BLaER1 (cell line): Measurements from ENCODE around the gene IPO5.

Source experiments
- H3K27ac ChIP-seq: shearing (Covaris generic); formaldehyde crosslinking; 2 replicates; pipeline ENCODE4 v1.8.1; 2022
- H3K27me3 ChIP-seq: shearing (Covaris generic); formaldehyde crosslinking; 2 replicates; pipeline ENCODE4 v1.8.1; 2022
- H3K36me3 ChIP-seq: shearing (Covaris generic); formaldehyde crosslinking; 2 replicates; pipeline ENCODE4 v1.8.1; 2022
- H3K4me1 ChIP-seq: shearing (Covaris generic); formaldehyde crosslinking; 2 replicates; pipeline ENCODE4 v1.8.1; 2022
- H3K4me2 ChIP-seq: shearing (Covaris generic); formaldehyde crosslinking; 2 replicates; pipeline ENCODE4 v1.8.1; 2022
- H3K4me3 ChIP-seq: shearing (Covaris generic); formaldehyde crosslinking; 2 replicates; pipeline ENCODE4 v1.8.1; 2022
- H3K9ac ChIP-seq: shearing (Covaris generic); formaldehyde crosslinking; 2 replicates; pipeline ENCODE4 v1.8.1; 2022
- H3K9me3 ChIP-seq: shearing (Covaris generic); formaldehyde crosslinking; 2 replicates; pipeline ENCODE4 v1.8.1; 2022
- H4K20me1 ChIP-seq: shearing (Covaris generic); formaldehyde crosslinking; 2 replicates; pipeline ENCODE4 v1.8.1; 2022
- Cebpa-rat ChIP-seq: shearing (Covaris generic); IDR thresholded peaks from 2 replicates; pipeline ENCODE4 v1.8.1; 2022

The IPO5 gene

GRCh38 chr13:97953376-97953970 lies at the start of gene IPO5:
Gene IPO5 (plus strand): TSS chr13:97953675. CDS start chr13:97976697, 23,022 bp downstream.
- no peak for TF ChIP-seq Cebpa-rat
- Histone ChIP-seq H3K4me1 (peaks cover 7% of the 10 kb centered on the region; the same call in 1 of the 2 replicates), H3K4me2 (no peak within 1 kb of the TSS), H3K9me3 (peaks cover 24% of the 10 kb centered on the region), H3K27me3 (no peaks in the 10 kb centered on the region), H3K36me3 (no peaks in the 10 kb centered on the region), H3K27ac (no peak within 1 kb of the TSS), H3K4me3 (no peak within 1 kb of the TSS), H3K9ac (no peak within 1 kb of the TSS), H4K20me1 (no peaks in the 10 kb centered on the region)

GRCh38 chr13:97904059-97904458 lies 49.4 kb upstream of the IPO5 start:
- Histone ChIP-seq H3K27ac (no peak overlapping the region), H4K20me1 (no peaks in the 10 kb centered on the region), H3K27me3 (no peaks in the 10 kb centered on the region), H3K4me1 (no peaks in the 10 kb centered on the region), H3K36me3 (no peaks in the 10 kb centered on the region), H3K4me3 (no peak overlapping the region), H3K9ac (no peak overlapping the region), H3K4me2 (no peak overlapping the region), H3K9me3 (no peaks in the 10 kb centered on the region)
- TF ChIP-seq Cebpa-rat, result no peak

GRCh38 chr13:97905517-97905916 lies 48.0 kb upstream of the IPO5 start:
- no peak overlapping the region for H3K27ac ChIP-seq
- no peak for TF ChIP-seq Cebpa-rat
- H3K4me3 ChIP-seq, result no peak overlapping the region
- no peaks in the 10 kb centered on the region for H3K27me3 ChIP-seq
- H3K9ac ChIP-seq, result no peak overlapping the region
- no peaks in the 10 kb centered on the region; the same call in 1 of the 2 replicates for H3K9me3 ChIP-seq
- no peaks in the 10 kb centered on the region for H4K20me1 ChIP-seq
- no peak overlapping the region for H3K4me2 ChIP-seq
- H3K36me3 ChIP-seq, result no peaks in the 10 kb centered on the region
- H3K4me1 ChIP-seq, result no peaks in the 10 kb centered on the region

- Histone ChIP-seq H3K27ac (no peak overlapping the region), H3K27me3 (no peaks in the 10 kb centered on the region), H3K4me1 (no peaks in the 10 kb centered on the region), H3K4me3 (no peak overlapping the region), H3K9ac (no peak overlapping the region), H3K4me2 (no peak overlapping the region), H3K36me3 (no peaks in the 10 kb centered on the region), H3K9me3 (peaks cover 10% of the 10 kb centered on the region), H4K20me1 (no peaks in the 10 kb centered on the region)
- no peak for TF ChIP-seq Cebpa-rat
These were observed 42.0 kb upstream of the IPO5 start for GRCh38 chr13:97911311-97912138.

DNA sequence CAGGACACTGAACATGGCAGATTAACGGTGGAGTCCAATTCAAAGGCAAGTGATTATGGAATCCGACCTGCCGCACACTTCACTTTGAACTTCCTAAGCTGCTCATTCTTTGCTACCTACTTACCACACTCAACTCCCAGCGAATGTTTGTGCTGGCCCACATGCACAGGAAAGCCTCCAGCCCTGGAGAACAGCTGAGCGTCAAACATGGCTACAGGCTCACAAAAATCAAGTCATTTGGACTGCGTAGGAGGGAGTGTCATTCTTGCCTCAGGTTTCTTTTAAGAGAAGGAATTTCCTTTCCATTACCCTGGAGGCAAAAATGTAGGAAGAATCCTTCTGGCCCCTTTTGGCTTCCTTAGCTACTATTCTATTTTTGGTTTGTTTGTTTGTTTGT lies 41.3 kb upstream of the IPO5 start:
- no peak overlapping the region for H3K9ac ChIP-seq
- TF ChIP-seq Cebpa-rat, result no peak
- no peak overlapping the region for H3K27ac ChIP-seq
- no peaks in the 10 kb centered on the region for H3K36me3 ChIP-seq
- no peaks in the 10 kb centered on the region for H3K27me3 ChIP-seq
- H4K20me1 ChIP-seq, result no peaks in the 10 kb centered on the region
- H3K9me3 ChIP-seq, result peaks cover 10% of the 10 kb centered on the region
- H3K4me1 ChIP-seq, result no peaks in the 10 kb centered on the region
- no peak overlapping the region for H3K4me2 ChIP-seq
- H3K4me3 ChIP-seq, result no peak overlapping the region

- Histone ChIP-seq H3K9ac (no peak overlapping the region), H3K4me3 (no peak overlapping the region), H3K9me3 (peaks cover 10% of the 10 kb centered on the region), H4K20me1 (no peaks in the 10 kb centered on the region), H3K27me3 (no peaks in the 10 kb centered on the region), H3K36me3 (no peaks in the 10 kb centered on the region), H3K4me2 (no peak overlapping the region), H3K4me1 (no peaks in the 10 kb centered on the region), H3K27ac (no peak overlapping the region)
- no peak for TF ChIP-seq Cebpa-rat
These were observed 40.3 kb upstream of the IPO5 start for GRCh38 chr13:97913206-97913605.

DNA sequence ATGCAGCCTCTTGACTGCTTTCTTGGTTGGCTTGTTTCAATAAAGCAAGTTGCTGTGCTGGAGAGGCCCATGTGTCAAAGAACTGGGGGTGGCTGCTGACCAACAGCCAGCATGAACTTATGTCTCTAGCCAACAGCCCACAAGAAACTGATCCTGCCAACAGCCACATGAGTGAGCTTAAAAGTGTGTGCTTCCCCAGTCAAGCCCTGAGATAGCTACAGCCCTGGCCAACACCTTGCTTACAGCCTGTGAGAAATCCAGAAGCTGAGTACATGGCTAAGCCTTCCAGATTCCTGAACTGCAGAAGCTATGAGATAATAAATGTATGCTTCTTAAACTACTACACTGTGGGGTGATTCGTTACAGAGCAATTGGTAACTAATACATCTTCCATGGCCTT lies 38.9 kb upstream of the IPO5 start:
- Histone ChIP-seq H3K27me3 (no peaks in the 10 kb centered on the region), H3K9me3 (peaks cover 17% of the 10 kb centered on the region), H3K9ac (no peak overlapping the region), H3K4me2 (no peak overlapping the region), H4K20me1 (no peaks in the 10 kb centered on the region), H3K4me1 (no peaks in the 10 kb centered on the region), H3K36me3 (no peaks in the 10 kb centered on the region), H3K4me3 (no peak overlapping the region), H3K27ac (no peak overlapping the region)
- TF ChIP-seq Cebpa-rat, result no peak

- Histone ChIP-seq H3K36me3 (no peaks in the 10 kb centered on the region), H4K20me1 (no peaks in the 10 kb centered on the region), H3K4me3 (no peak overlapping the region), H3K4me1 (no peaks in the 10 kb centered on the region), H3K9me3 (peaks cover 11% of the 10 kb centered on the region), H3K27ac (no peak overlapping the region), H3K9ac (no peak overlapping the region), H3K4me2 (no peak overlapping the region), H3K27me3 (no peaks in the 10 kb centered on the region)
- TF ChIP-seq Cebpa-rat, result no peak
These were observed 32.2 kb upstream of the IPO5 start for GRCh38 chr13:97921176-97921816.

DNA sequence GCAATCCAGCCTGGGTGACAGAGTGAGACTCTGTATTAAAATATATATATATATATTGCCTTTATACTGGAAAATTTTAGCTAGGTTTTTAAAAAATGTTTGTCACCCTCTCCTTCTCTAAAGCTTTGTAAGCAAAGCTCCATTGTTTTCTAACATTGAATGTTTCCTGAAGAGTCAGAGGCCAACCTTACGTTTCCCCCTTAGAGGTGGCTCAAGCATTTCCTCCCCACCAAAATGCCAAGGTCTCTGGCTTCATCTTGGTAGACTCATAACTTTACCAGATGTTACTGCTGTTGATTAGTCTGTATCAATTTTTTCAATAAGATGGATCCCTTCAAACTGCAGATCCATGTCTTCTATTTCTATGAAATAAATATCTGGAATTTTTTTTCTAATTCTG lies 25.2 kb upstream of the IPO5 start:
- no peaks in the 10 kb centered on the region for H3K27me3 ChIP-seq
- no peak for TF ChIP-seq Cebpa-rat
- no peaks in the 10 kb centered on the region for H3K36me3 ChIP-seq
- no peak overlapping the region for H3K4me2 ChIP-seq
- H3K27ac ChIP-seq, result no peak overlapping the region
- H3K4me1 ChIP-seq, result no peaks in the 10 kb centered on the region
- H3K4me3 ChIP-seq, result no peak overlapping the region
- H3K9ac ChIP-seq, result no peak overlapping the region
- H3K9me3 ChIP-seq, result no peaks in the 10 kb centered on the region
- H4K20me1 ChIP-seq, result no peaks in the 10 kb centered on the region

- Histone ChIP-seq H3K4me1 (no peaks in the 10 kb centered on the region), H3K27ac (no peak overlapping the region), H4K20me1 (no peaks in the 10 kb centered on the region), H3K36me3 (no peaks in the 10 kb centered on the region), H3K4me2 (no peak overlapping the region), H3K9ac (no peak overlapping the region), H3K27me3 (no peaks in the 10 kb centered on the region), H3K4me3 (no peak overlapping the region), H3K9me3 (no peaks in the 10 kb centered on the region)
- no peak for TF ChIP-seq Cebpa-rat
These were observed 21.4 kb upstream of the IPO5 start for GRCh38 chr13:97932036-97932435.
